HL-60/S4 treated with phorbol 12-myristate 13-acetate at 8.2 ng/mL for 4 days and 3 days (cell line): ENCODE data around the gene TDRD12.

Experiments
- in situ Hi-C: fragments of 300-500 bp; cut with MboI; formaldehyde crosslinking; loops from 2 replicates; pipeline ENCODE4 v1.15.0; 2022; ENCODE audit warnings: low sequenced_read_pairs

The TDRD12 gene

GRCh38 chr19:32719611-32720059, at the start of gene TDRD12:
Gene TDRD12 (plus strand): TSS chr19:32719767. CDS start chr19:32720073, 306 bp downstream.
- in situ Hi-C loops, result no loop called here

DNA sequence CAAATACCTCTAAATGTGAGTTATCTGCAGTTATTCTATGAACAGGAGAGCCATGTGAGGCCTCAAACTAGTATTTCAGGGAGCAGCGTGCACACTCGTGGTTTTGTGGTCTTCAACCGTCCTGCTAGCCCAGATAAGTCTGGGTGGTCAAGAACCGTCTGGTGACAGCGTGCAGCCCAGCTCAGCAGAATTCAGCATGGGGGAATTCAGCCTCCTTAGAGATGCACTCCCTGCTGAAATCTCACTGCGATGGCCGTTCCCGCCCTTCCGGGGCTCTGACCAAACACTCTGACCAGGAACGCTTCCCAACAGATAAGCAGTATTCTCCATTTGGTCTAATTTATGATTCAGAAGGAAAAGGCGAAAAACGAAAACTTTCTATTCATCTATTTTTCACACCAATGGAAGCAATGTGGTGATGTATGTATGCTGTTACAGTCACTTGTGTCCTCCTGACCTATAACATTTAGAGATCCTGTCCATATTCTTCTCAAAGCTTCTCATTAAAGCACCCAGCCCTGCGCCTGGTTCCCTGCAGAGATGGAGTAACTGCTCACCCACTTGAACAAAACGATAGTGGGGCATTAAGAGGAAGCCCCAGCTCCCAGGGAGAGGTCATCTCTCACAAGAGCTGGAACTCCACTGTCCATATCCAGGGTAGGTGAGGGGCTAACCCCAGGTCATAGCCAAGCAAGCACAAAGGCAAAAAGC, 47.5 kb upstream of the TDRD12 start:
- in situ Hi-C loops, result no loop called here

- in situ Hi-C loops, result no loop called here
These were observed 46.7 kb upstream of the TDRD12 start for GRCh38 chr19:32672841-32673240.

GRCh38 chr19:32673573-32673972, 46.0 kb upstream of the TDRD12 start:
- in situ Hi-C loops, result no loop called here

DNA sequence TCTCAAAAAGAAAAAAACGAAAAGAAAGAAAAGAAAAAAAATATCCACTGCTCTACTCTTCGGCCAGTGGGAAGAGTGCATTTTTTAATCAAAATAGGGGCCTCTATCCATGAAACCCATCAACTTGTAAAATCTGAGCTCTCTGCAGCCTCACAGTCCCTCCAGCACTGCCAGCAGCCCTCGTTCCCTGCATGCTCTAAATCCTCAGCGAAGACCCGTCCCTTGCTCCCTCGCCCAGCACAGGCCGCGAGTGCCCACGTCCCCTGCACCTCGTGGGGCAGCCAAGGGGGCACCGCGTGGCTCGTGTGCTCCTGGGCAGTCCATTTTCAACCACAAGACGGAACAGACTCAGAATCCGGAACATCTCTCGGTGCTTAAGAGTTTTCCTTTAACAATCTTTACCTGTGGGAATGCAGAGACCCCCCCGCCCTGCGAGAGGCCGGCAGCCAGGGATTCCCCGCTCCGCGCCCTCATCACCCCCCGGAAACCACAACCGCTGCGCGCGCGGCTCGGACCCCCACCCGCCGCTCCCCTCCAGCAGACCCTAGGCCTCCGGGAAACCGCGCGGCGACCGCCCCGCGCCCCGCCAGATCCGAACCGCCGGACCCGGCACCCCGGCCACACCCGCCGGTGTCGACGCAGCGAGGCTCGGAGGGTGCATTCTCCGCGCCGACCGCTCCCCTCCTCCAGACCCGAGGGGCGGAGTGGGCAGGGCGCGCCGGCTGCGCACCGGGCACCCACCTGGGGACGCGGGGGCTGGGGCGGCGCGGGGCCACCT, 45.2 kb upstream of the TDRD12 start:
- in situ Hi-C loops, result no loop called here

- in situ Hi-C loops, result loop anchor here (25.0 kb wide), 1 partner anchor 412 kb away; the partner anchor contains the start of gene GPATCH1
These were observed 44.4 kb upstream of the TDRD12 start, which contains the start of gene ANKRD27 for GRCh38 chr19:32674931-32675719. Gene ANKRD27 (minus strand): TSS chr19:32675180. CDS start chr19:32659015, 16,165 bp downstream.

DNA sequence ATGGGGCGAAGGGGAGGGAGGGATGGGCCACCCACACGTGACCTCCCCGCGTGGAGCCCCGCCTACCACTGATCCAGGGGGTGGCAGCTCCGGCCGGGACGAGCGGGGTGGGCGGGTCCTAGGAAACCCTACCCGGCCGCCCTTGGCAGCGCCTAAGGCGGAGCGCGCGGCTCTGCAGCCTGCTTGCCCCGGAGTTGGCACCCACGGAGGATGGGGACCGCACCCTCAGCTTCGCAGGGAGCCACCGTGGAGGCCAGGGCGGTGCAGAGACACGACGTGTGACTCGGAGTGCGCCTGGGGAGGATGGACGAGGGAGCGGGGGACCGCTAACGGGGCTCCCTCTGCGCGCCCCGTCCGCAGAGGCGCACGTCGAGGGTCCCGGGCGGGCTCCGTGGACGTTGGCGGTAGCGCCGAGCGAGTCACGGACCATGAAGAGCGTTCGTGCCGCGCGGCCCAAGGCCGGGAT, 43.8 kb upstream of the TDRD12 start, which contains the start of gene RGS9BP:
Gene RGS9BP (plus strand): TSS at position 129 of the 466 bp plus-strand sequence. CDS start 416 bp downstream, outside the sequence.
- in situ Hi-C loops, result loop anchor here (25.0 kb wide), 1 partner anchor 412 kb away; the partner anchor contains the start of gene GPATCH1

- in situ Hi-C loops, result loop anchor here (25.0 kb wide), 1 partner anchor 411 kb away; the partner anchor contains the start of gene GPATCH1
These were observed 43.2 kb upstream of the TDRD12 start for GRCh38 chr19:32676186-32676894.

GRCh38 chr19:32676895-32677359, 42.6 kb upstream of the TDRD12 start:
- in situ Hi-C loops, result loop anchor here (25.0 kb wide), 1 partner anchor 410 kb away; the partner anchor contains the start of gene GPATCH1

- in situ Hi-C loops, result loop anchor here (25.0 kb wide), 1 partner anchor 410 kb away; the partner anchor contains the start of gene GPATCH1
These were observed 41.9 kb upstream of the TDRD12 start for GRCh38 chr19:32677657-32678056.

DNA sequence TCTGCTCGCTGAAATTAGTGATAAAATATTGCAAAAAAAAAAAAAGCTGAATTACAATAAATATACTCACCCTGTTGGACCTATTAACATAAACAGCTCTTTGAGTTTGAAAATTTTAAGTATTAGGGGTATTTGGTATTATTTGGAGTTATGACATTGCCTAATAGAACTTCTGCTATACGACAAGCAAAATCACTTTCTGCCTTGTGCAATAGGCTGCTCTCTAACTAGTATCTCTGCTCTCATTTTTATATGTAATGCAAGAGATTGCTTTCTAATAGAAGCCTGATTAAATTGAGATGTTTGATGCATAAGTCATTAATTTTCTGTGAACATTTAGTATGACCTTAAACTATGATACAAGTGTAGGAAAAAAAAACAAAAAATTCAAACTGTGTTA, 38.6 kb upstream of the TDRD12 start:
- in situ Hi-C loops, result loop anchor here (25.0 kb wide), 1 partner anchor 406 kb away; the partner anchor contains the start of gene GPATCH1

DNA sequence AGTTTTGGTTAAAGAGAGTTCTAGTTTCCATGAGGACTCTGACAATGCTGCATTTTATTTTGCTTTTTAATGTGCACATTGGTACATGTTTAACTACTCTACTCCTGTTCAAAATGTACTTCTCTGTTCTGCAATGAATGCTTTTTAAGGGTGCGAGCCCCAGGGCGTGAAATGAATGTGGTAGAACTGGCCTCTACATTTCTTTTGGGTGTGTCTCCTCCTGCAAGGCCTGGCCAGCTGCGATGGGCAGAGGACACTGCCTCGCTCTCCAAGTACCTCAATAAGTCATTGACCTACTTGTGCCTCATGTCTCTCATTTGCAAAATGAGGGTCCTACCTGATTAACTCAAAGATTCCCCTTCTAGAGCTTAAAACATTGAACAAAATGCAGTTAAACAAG, 37.2 kb upstream of the TDRD12 start:
- in situ Hi-C loops, result loop anchor here (25.0 kb wide), 1 partner anchor 405 kb away; the partner anchor contains the start of gene GPATCH1

- in situ Hi-C loops, result loop anchor here (25.0 kb wide), 1 partner anchor 400 kb away; the partner anchor contains the start of gene GPATCH1
These were observed 32.6 kb upstream of the TDRD12 start for GRCh38 chr19:32686847-32687475.

- in situ Hi-C loops, result loop anchor here (25.0 kb wide), 1 partner anchor 400 kb away; the partner anchor contains the start of gene GPATCH1
These were observed 31.9 kb upstream of the TDRD12 start for GRCh38 chr19:32687681-32688080.

DNA sequence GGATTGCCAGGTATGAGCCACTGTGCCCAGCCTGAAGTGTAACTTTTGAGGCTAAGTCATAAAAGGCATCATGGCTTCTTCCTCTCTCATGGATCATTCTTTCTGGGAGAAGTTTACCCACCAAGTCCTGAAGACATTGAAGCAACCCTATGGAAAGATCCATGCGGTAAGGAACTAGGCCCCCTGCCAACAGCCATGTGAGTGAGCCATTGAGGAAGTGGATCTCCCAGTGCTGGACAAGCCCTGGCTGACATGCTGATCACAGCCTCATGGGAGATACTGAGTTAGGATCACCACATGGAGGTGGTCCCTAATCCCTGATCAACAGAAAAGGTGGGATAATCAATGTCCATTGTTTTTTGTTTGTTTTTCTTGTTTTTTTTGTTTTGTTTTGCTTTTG, 31.3 kb upstream of the TDRD12 start:
- in situ Hi-C loops, result loop anchor here (25.0 kb wide), 1 partner anchor 399 kb away; the partner anchor contains the start of gene GPATCH1

- in situ Hi-C loops, result loop anchor here (25.0 kb wide), 1 partner anchor 396 kb away; the partner anchor contains the start of gene GPATCH1
These were observed 28.1 kb upstream of the TDRD12 start, which contains the start of gene NUDT19 for GRCh38 chr19:32691291-32691951. Gene NUDT19 (plus strand): TSS chr19:32691821. CDS start chr19:32691961, 140 bp downstream.

DNA sequence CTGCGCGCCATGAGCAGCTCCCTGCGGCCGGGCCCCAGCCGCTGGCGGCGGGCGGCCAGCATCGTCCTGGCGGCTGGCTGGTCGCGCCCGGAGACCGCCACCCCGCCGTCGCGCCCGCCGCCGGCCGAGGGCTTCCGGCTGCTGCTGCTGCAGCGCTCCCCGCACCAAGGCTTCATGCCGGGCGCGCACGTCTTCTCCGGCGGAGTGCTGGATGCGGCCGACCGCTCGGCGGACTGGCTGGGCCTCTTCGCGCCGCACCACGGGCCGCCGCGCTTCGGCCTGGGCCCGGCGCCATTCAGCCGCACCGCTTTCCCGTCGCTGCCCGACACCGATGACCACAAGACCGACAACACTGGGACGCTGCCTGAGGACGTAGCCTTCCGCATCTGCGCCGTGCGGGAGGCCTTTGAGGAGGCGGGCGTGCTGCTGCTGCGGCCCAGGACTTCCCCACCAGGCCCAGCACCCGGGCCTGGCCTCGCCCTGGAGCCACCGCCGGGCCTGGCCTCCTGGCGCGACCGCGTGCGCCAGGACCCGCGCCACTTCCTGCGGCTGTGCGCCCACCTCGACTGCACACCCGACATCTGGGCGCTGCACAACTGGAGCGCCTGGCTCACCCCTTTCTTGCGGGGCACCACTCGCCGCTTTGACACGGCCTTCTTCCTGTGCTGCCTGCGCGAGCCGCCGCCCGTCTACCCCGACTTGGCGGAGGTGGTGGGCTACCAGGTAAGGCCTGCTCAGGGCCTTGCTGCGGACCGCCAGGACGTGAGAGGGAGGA, 27.4 kb upstream of the TDRD12 start:
- in situ Hi-C loops, result loop anchor here (25.0 kb wide), 1 partner anchor 395 kb away; the partner anchor contains the start of gene GPATCH1
